ENCODE results near the gene MED25. TPM values are rescaled to one million over a fixed set of nuclear protein-coding genes. Genes with fewer than 3 reads are reported as not detected.
"Not testable (repeated sequence)": the region's sequence is repeated elsewhere in the genome, so short reads cannot be mapped to it uniquely, and the experiment has no call there.

The MED25 gene
- total RNA-seq, 2 donors from 2014 or later = 94.8 to 108 TPM

DNA sequence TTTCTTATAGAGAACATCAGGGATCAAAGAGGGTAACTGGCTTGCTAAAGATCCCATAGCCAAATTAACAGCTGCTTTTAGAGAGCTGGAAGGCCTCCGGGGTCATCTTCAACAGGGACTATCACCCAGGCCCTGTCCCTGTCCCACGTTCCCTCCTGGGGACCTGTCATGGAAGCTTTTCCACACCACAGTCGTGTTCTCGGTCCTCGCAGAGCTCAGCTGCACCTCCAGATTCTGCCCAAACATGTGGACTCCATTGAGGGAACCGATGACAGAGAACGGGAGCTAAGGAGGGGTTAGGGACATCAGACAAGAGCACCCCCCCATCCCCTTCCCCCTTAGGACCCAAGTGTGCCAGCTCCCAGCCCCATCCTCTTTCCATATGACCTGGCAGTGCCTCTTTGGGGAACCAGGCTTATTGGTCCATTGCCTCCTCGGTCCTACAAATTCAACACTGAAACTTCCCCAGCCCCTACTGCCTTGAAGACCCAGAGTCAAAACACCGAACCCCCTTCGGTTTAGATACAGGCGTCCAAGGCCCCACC, 5.6 kb upstream of the MED25 start:
- Mint-ChIP-seq H3K4me1 (peaks cover 40% of the 10 kb centered on the region), H3K27me3 (no peaks in the 10 kb centered on the region), H3K4me3 (peak overlapping the region; percentile 86), H3K27ac (peak overlapping the region; percentile 97), H3K36me3 (ENCODE audit: low read depth) (no peaks in the 10 kb centered on the region)
- DNase-seq (no peak), ATAC-seq (no peak)
- H3K9me3 ChIP-seq (ENCODE audit: control insufficient read depth, low read length, poor library complexity, severe bottlenecking) = no peaks in the 10 kb centered on the region

DNA sequence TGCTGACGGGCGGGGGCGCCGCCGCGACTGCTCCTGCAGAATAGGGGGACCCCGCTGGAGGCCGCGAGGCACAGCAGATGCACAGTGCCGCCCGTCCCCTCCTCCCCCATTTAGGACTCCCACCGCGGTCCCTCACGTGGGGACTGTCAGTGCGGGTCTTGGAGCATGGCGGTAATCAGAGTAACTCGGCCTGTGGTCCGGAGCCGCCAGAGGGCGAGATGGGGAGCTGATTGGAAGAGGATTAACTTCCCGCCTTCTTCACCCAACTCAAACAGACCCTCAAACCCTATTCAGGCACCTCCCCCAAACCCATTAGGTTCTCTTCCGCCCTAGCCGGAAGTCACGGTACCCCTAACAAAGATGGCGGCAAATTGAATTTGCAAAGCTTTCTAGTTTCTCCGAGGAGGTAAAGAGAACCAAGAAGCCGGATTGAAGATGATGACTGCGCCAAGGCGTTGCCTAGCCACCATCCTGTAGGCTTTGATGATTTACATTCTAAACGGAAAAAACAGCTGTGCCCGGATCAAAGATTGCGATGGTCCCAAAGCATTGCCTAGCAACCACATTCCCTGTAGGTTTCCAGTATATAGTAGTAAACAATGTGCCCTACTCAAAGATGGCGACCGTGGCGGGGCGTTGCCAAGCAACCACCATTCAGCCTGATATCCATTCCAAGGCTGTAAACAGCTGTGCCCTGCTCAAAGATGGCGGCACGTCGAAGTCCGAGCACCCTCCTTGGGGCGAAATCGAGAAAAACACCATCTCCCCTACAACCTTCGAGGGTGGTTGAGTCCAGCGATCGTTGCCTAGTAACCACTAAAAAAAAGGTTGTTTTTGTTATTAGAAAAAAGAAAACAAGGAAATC, 4.9 kb upstream of the MED25 start, which contains the start of gene FUZ:
Gene FUZ (minus strand): TSS at position 296 of the 865 bp plus-strand sequence. CDS start 186 bp downstream, at position 110.
- no peaks in the 10 kb centered on the region for H3K27me3 Mint-ChIP-seq
- DNase-seq = peak; percentile 78 to 87 (median 86)
- peak within 1 kb of the TSS; percentile 97 for H3K27ac Mint-ChIP-seq
- H3K9me3 ChIP-seq (ENCODE audit: control insufficient read depth, low read length, poor library complexity, severe bottlenecking) = no peaks in the 10 kb centered on the region
- no peaks in the 10 kb centered on the region for H3K36me3 Mint-ChIP-seq (ENCODE audit: low read depth)
- ATAC-seq = peak; percentile 69
- H3K4me1 Mint-ChIP-seq = peaks cover 39% of the 10 kb centered on the region
- H3K4me3 Mint-ChIP-seq = peak within 1 kb of the TSS; percentile 86

DNA sequence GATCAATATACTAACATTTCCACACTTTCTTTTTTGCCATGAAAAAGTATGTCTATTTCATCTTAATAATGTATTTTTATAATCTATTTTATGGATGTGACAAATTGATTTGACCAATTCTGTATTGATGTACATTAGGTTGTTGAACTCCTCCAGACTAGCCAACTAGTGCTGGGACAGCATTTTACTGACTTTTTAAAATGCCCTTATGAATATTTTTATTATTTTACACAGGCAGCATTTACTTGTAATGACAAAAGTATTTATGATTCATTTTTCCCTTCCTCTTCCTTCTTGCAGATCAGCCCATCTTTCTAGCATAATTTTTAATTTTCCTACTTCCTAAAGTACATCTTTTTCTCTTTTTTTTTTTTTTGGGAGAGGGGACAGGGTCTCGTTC, 4.1 kb upstream of the MED25 start:
- peak overlapping the region; percentile 97 for H3K27ac Mint-ChIP-seq
- ATAC-seq (no peak), DNase-seq (no peak)
- no peaks in the 10 kb centered on the region for H3K9me3 ChIP-seq (ENCODE audit: control insufficient read depth, low read length, poor library complexity, severe bottlenecking)
- no peaks in the 10 kb centered on the region for H3K36me3 Mint-ChIP-seq (ENCODE audit: low read depth)
- no peaks in the 10 kb centered on the region for H3K27me3 Mint-ChIP-seq
- peak overlapping the region; percentile 86 for H3K4me3 Mint-ChIP-seq
- H3K4me1 Mint-ChIP-seq = peaks cover 41% of the 10 kb centered on the region

DNA sequence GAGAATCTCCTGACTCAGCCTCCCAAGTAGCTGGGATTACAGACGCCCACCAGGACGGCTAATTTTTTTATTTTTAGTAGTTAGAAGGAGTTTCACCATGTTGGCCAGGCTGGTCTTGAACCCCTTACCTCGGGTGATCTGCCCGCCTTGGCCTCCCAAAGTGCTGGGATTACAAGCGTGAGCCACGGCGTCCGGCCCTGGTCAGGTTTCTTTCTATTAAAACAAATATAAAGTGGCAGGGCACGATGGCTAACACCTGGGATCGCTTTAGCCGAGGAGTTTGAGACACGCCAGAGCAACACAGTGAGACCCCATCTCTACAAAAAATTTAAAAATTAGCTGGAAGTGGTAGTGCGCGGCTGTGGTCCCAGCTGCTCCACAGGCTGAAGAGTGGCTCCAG, 1.5 kb upstream of the MED25 start:
- ATAC-seq (no peak), DNase-seq (no peak)
- H3K36me3 Mint-ChIP-seq (ENCODE audit: low read depth) = no peaks in the 10 kb centered on the region
- H3K4me1 Mint-ChIP-seq = peaks cover 34% of the 10 kb centered on the region
- H3K4me3 Mint-ChIP-seq = no peak overlapping the region
- H3K27ac Mint-ChIP-seq = peak overlapping the region; percentile 100
- H3K27me3 Mint-ChIP-seq = no peaks in the 10 kb centered on the region
- H3K9me3 ChIP-seq (ENCODE audit: control insufficient read depth, low read length, poor library complexity, severe bottlenecking) = no peaks in the 10 kb centered on the region

DNA sequence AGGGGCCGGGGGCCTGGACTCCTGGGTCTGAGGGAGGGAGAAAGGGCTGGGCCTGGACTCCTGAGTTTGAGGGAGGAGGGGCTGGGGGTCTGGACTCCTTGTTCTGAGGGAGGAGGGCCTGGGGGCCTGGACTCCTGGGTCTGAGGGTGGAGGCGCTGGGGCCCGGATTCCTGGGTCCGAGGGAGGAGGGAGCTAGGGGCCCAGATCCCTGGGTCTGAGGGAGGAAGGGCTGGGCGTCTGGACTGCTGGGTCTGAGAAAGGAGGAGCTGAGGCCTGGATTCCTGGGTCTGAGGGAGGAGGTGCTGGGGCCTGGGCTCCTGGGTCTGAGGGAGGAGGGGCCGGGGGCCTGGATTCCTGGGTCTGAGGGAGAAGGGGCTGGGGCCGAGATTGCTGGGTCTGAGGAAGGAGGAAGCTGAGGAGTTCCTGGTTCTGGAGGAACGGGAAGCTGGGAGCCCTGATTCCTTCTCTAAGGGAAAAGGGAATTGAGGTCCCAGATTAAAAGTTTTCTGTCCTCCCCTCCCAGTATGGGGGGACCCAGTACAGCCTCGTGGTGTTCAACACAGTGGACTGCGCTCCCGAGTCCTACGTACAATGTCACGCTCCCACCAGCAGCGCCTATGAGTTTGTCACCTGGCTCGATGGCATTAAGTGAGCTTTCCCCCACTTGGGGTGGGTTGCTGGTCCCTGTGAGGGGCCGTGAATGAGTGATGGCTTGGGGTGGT, 721 bp downstream of the MED25 start:
- Mint-ChIP-seq H3K27me3 (no peaks in the 10 kb centered on the region), H3K27ac (peak overlapping the region; percentile 100), H3K4me1 (peaks cover 29% of the 10 kb centered on the region), H3K36me3 (ENCODE audit: low read depth) (no peaks in the 10 kb centered on the region), H3K4me3 (peak overlapping the region; percentile 99)
- H3K9me3 ChIP-seq (ENCODE audit: control insufficient read depth, low read length, poor library complexity, severe bottlenecking) = no peaks in the 10 kb centered on the region
- no peak for DNase-seq
- no peak for ATAC-seq

DNA sequence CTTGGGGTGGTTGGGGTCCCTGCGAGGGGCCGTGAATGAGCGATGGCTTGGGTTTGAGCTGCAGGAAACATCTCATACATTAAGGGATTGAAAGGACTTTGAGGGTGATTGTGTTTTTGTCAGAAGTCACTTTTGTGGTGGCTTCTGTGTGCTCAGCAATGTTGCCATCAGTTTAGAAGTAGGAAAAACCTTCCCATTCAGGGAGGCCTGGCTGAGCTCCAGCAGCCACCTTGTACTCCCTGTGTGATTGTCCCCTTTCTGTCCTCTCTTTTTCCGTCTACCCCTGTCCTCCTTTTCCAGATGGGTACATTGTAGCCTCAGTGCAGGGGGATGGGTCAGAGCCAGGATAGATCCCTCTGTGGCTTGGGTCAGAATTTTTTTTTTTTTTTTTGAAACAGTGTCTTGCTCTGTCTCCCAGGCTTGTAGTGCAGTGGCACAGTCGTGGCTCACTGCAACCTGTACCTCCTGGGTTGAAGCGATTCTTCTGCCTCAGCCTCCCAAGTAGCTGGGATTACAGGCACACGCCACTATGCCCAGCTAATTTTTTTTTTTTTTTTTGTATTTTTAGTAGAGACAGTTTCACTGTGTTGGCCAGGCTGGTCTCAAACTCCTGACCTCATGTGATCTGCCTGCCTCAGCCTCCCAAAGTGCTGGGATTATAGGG, 1.5 kb downstream of the MED25 start:
- not testable (repeated sequence) for ATAC-seq; H3K36me3 Mint-ChIP-seq (ENCODE audit: low read depth); H3K9me3 ChIP-seq (ENCODE audit: control insufficient read depth, low read length, poor library complexity, severe bottlenecking); DNase-seq; H3K27me3 Mint-ChIP-seq
- Mint-ChIP-seq H3K4me3 (peak overlapping the region; percentile 99), H3K27ac (peak overlapping the region; percentile 100), H3K4me1 (peaks cover 23% of the 10 kb centered on the region)

DNA sequence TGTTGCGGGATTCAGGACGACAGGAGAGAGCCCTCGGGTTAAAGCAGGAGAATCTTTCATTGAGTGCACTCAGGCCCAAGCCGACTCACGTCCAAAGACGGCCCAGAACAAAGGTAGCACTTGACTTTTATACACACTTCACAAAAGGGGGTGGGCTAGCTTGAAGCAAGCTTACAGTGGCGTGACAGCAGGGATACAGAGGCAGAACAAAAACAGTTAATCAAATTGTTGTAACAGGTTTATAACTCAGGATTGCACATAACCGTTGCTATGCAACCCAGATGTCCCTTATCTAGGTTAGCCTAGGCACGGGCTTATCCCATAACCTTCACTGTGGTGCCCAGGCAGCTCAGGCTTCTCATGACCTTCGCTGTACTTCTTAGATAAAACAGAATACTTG, 2.0 kb downstream of the MED25 start:
- no peaks in the 10 kb centered on the region for H3K9me3 ChIP-seq (ENCODE audit: control insufficient read depth, low read length, poor library complexity, severe bottlenecking)
- no peak for DNase-seq
- Mint-ChIP-seq H3K4me3 (no peak overlapping the region), H3K27ac (peak overlapping the region; percentile 100), H3K4me1 (peaks cover 22% of the 10 kb centered on the region), H3K27me3 (no peaks in the 10 kb centered on the region), H3K36me3 (ENCODE audit: low read depth) (no peaks in the 10 kb centered on the region)
- no peak for ATAC-seq

DNA sequence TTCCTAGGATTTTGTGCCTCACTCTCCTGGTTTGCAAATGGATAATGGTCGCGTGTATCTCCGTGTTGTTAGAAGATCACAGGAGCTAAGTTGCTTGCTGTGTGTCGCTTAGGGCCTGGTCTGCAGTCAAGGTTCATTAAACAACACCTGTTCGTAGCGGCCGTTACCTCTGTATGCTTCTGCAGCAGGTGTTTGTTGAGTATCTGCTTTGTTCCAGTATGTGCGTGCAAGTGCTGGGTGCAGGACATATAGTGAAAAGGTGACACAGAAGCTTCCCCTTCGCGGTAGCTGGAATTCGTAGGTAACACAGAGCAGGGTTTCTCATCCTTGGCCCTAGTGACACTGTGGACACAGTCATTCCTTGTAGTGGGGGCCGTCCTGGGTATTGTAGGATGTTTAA, 5.4 kb downstream of the MED25 start:
- Mint-ChIP-seq H3K4me1 (peaks cover 28% of the 10 kb centered on the region), H3K4me3 (no peak overlapping the region), H3K27me3 (no peaks in the 10 kb centered on the region), H3K36me3 (ENCODE audit: low read depth) (peaks cover 3% of the 10 kb centered on the region), H3K27ac (no peak overlapping the region)
- no peaks in the 10 kb centered on the region for H3K9me3 ChIP-seq (ENCODE audit: control insufficient read depth, low read length, poor library complexity, severe bottlenecking)
- no peak for DNase-seq
- no peak for ATAC-seq

DNA sequence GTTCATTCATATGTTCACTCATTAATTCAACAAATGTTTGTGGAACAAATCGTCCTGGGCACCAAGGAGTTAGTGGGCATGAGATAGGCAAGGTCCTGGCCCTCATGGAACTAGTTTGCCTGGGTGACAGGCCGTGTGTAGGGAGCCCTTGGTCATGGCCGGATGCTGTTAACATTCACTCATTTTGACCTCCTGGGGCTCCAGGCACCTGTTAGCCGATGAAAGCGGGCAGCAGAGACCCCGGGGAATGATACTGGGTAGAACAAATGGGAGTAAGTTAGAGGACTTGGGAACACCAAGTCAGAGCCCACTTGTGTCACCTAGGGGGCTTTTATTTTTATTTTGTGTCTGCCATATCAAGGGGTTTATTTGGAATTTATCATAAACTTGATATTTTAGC, 6.6 kb downstream of the MED25 start:
- H3K9me3 ChIP-seq (ENCODE audit: control insufficient read depth, low read length, poor library complexity, severe bottlenecking) = no peaks in the 10 kb centered on the region
- DNase-seq = no peak
- ATAC-seq = no peak
- Mint-ChIP-seq H3K36me3 (ENCODE audit: low read depth) (peaks cover 3% of the 10 kb centered on the region), H3K4me1 (peaks cover 21% of the 10 kb centered on the region), H3K27me3 (no peaks in the 10 kb centered on the region), H3K27ac (no peak overlapping the region), H3K4me3 (no peak overlapping the region)

DNA sequence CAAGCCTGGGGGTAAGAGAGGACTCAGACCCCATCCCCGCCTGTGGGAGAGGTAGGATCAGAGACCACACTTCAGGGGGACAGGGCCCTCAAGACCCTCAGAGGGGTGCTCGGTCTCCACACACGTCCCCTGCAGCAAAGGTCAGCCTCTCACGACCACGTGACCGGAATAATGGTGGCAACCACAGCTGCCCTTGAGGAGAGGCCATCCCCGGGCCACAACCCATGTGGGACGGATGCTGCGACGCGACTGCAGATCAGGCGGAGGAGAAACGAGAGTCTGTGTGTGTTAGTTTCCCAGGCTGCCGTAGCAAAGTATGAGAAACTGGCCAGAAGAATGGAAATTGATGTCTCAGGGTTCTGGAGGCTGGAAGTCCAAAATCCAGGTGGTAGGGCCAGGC, 8.9 kb downstream of the MED25 start:
- no peak for ATAC-seq
- Mint-ChIP-seq H3K4me3 (no peak overlapping the region), H3K4me1 (peaks cover 23% of the 10 kb centered on the region), H3K27me3 (no peaks in the 10 kb centered on the region), H3K27ac (no peak overlapping the region), H3K36me3 (ENCODE audit: low read depth) (peaks cover 3% of the 10 kb centered on the region)
- no peak for DNase-seq
- H3K9me3 ChIP-seq (ENCODE audit: control insufficient read depth, low read length, poor library complexity, severe bottlenecking) = no peaks in the 10 kb centered on the region

DNA sequence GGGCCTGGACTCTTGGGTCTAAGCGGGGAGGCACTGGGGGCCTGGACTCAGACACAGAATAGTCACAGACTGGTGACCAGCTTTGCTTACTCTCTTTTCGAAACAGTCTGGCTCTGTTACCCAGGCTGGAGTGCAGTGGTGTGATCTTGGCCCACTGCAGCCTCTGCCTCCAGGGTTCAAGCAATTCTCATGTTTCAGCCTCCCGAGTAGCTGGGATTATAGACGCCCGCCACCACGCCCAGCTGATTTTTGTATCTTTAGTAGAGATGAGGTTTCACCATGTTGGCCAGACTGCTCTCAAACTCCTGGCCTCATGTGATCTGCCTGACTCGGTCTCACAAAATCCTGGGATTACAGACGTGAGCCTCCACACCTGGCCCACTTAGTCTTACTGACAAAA, 11.1 kb downstream of the MED25 start:
- ATAC-seq = no peak
- peaks cover 21% of the 10 kb centered on the region for H3K4me1 Mint-ChIP-seq
- no peaks in the 10 kb centered on the region for H3K27me3 Mint-ChIP-seq
- no peak for DNase-seq
- H3K9me3 ChIP-seq (ENCODE audit: control insufficient read depth, low read length, poor library complexity, severe bottlenecking) = no peaks in the 10 kb centered on the region
- no peak overlapping the region for H3K27ac Mint-ChIP-seq
- peaks cover 3% of the 10 kb centered on the region for H3K36me3 Mint-ChIP-seq (ENCODE audit: low read depth)
- H3K4me3 Mint-ChIP-seq = no peak overlapping the region

DNA sequence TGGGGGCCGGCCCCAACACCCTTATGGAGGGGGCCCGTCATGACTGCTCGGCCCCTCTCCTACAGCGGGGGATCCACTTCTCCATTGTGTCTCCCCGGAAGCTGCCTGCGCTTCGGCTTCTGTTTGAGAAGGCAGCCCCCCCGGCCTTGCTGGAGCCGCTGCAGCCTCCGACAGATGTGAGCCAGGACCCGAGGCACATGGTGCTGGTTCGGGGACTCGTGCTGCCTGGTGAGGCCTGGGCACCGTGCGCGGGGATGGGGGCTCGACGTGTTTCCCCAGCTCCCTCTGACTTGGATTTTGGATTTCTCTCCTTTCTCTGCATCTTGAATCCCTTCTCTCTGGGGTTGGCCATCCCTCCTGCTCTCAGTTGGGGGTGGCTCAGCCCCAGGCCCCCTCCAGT, 11.6 kb downstream of the MED25 start:
- Mint-ChIP-seq H3K36me3 (ENCODE audit: low read depth) (peaks cover 4% of the 10 kb centered on the region), H3K27me3 (no peaks in the 10 kb centered on the region), H3K4me3 (no peak overlapping the region), H3K4me1 (peaks cover 23% of the 10 kb centered on the region), H3K27ac (no peak overlapping the region)
- ATAC-seq (no peak), DNase-seq (no peak)
- H3K9me3 ChIP-seq (ENCODE audit: control insufficient read depth, low read length, poor library complexity, severe bottlenecking) = no peaks in the 10 kb centered on the region

DNA sequence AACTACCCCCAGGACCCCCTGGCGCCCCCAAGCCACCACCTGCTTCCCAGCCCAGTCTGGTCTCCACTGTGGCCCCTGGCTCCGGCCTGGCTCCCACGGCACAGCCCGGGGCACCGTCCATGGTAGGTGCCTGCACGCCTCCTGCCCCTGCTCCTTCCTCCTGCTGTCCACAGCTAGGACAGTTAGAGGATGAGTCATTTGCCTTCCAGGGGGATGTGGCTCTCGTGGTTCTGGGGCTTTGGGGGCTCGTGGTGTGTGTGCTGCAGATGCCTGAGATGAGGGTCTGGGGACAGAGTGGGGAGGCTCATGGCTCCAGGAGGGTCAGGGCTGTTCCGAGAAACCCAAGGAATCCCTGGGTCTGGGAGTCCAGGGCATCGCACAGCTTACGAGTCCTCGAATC, 12.7 kb downstream of the MED25 start:
- Mint-ChIP-seq H3K36me3 (ENCODE audit: low read depth) (peaks cover 9% of the 10 kb centered on the region), H3K27me3 (no peaks in the 10 kb centered on the region), H3K27ac (peak overlapping the region; percentile 32), H3K4me1 (peaks cover 23% of the 10 kb centered on the region), H3K4me3 (no peak overlapping the region)
- DNase-seq (no peak), ATAC-seq (no peak)
- H3K9me3 ChIP-seq (ENCODE audit: control insufficient read depth, low read length, poor library complexity, severe bottlenecking) = no peaks in the 10 kb centered on the region
